Urinary bladder (tissue), 4 donors: Measurements from ENCODE around the gene PPARA. TPM values are rescaled to one million over a fixed set of nuclear protein-coding genes. Genes with fewer than 3 reads are reported as not detected.
A peak's percentile ranks its signal among the peaks of the same experiment; 100 is the strongest.
"Not testable (repeated sequence)": the region's sequence is repeated elsewhere in the genome, so short reads cannot be mapped to it uniquely, and the experiment has no call there.

Experiments used
- DNase-seq: peaks from one replicate; pipeline ENCODE4 v3.0.0-alpha.2; 2015; ENCODE audit errors: extremely low spot score
- H3K27ac ChIP-seq: one replicate; pipeline ENCODE4 v1.5.1; 2013; ENCODE audit warnings: low read depth, mild to moderate bottlenecking, moderate library complexity
- H3K36me3 ChIP-seq: one replicate; pipeline ENCODE4 v1.6.1; 2013; ENCODE audit warnings: mild to moderate bottlenecking, moderate library complexity; ENCODE audit not compliant: insufficient read depth
- H3K4me1 ChIP-seq: one replicate; pipeline ENCODE4 v1.6.1; 2013; ENCODE audit warnings: mild to moderate bottlenecking, moderate library complexity; ENCODE audit not compliant: insufficient read depth
- H3K4me3 ChIP-seq: one replicate; pipeline ENCODE4 v1.5.1; 2013; ENCODE audit warnings: low read depth, low read length
- WGBS: extraction: QIAGEN DNeasy Blood & Tissue Kit; methylation state at CpG from one replicate; pipeline ENCODE4 v1.1.7; 2013; 5-methylcytosine and 5-hydroxymethylcytosine counted together
- polyA plus RNA-seq: library from polyadenylated mRNA; stranded (reverse); fragments of 200-250 nt; gene quantifications from one replicate; pipeline ENCODE4 v1.2.3, GENCODE V29; 2013
- total RNA-seq: library from RNA; depleted of rRNA; stranded (reverse); fragments of >200 nt; gene quantifications from one replicate; pipeline ENCODE4 v1.2.3, GENCODE V29; 2014
- donor health status: healthy with polysubstance abuse.
- donor health status: healthy.

Gene PPARA
- total and polyA plus RNA-seq, 2 donors = 12.5 to 22.8 TPM

DNA sequence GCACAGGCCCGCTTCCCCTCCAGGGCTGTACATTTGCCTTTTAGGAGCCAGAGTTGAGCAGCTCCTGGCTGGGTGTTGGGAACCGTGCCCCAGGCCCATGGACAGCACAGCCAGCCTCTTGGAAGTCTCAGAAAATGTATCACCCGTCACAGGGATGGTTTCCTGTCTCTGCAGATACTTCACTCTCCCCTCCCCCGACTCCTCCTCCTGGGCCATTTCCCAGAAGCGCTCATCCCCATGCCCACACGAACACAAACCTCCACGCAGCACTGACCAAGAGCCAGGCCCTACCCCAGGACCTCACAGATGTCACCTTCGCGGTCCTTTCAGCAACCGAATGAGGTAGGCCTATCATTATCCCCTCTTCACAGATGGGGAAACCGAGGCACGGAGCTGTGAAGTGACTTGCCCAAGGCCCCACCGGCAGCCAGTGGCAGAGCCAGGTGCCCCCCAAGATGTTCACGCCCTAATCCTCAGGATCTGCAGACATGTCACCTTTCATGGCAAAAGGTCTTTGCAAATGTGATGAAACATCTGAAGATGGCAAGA is 13.0 kb upstream of the PPARA start:
- H3K27ac ChIP-seq = no peak overlapping the region
- no peaks in the 10 kb centered on the region for H3K4me1 ChIP-seq
- no peak for DNase-seq
- no peak overlapping the region for H3K4me3 ChIP-seq
- WGBS = 85% methylated on average over 14 of the region's 14 CpGs
- H3K36me3 ChIP-seq = no peaks in the 10 kb centered on the region

- 90% methylated on average over 14 of the region's 14 CpGs for WGBS
- H3K27ac ChIP-seq = no peak overlapping the region
- H3K36me3 ChIP-seq = no peaks in the 10 kb centered on the region
- no peaks in the 10 kb centered on the region for H3K4me1 ChIP-seq
- DNase-seq = no peak
- H3K4me3 ChIP-seq = no peak overlapping the region
Measured at GRCh38 chr22:46138058-46138797, 12.1 kb upstream of the PPARA start.

- H3K4me3 ChIP-seq, H3K4me1 ChIP-seq, H3K27ac ChIP-seq, DNase-seq, H3K36me3 ChIP-seq: not testable (repeated sequence)
- 34% methylated on average over 9 of the region's 9 CpGs for WGBS
Measured at GRCh38 chr22:46139417-46139816, 10.9 kb upstream of the PPARA start.

DNA sequence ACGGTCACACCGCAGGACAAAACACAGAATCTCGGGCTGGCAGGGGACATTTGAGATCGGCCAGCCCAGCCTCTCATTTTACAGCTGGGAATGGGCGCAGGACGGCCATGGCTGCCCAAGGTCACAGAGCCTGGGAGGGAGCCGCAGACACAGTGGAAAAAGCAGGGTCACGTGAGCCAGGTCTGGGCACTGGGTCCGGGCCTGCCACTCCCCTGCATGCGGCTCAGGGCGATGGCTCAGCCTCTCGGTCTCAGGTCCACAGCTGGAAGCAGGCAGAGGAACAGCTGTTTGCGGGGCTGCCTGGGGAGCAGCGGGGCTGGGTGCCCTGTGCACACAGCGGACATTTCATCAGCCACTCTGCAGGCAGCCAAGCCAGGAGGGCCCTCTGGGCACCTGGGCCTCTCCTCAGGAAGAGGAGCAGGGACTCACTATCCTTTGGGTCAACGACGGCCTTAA is 10.4 kb upstream of the PPARA start:
- no peaks in the 10 kb centered on the region for H3K4me1 ChIP-seq
- WGBS = 59% methylated on average over 17 of the region's 17 CpGs
- peak overlapping the region; percentile 14 for H3K27ac ChIP-seq
- H3K4me3 ChIP-seq = no peak overlapping the region
- no peaks in the 10 kb centered on the region for H3K36me3 ChIP-seq
- no peak for DNase-seq

- Histone ChIP-seq H3K4me3 (no peak overlapping the region), H3K4me1 (no peaks in the 10 kb centered on the region), H3K27ac (no peak overlapping the region), H3K36me3 (no peaks in the 10 kb centered on the region)
- no peak for DNase-seq
- WGBS = 89% methylated on average over 16 of the region's 16 CpGs
Measured at GRCh38 chr22:46140989-46141928, 9.1 kb upstream of the PPARA start.

- Histone ChIP-seq H3K36me3 (no peaks in the 10 kb centered on the region), H3K4me3 (no peak overlapping the region), H3K4me1 (no peaks in the 10 kb centered on the region), H3K27ac (no peak overlapping the region)
- 82% methylated on average over 14 of the region's 14 CpGs for WGBS
- DNase-seq = no peak
Measured at GRCh38 chr22:46142548-46143490, 7.5 kb upstream of the PPARA start.

GRCh38 chr22:46143491-46144147 is 6.7 kb upstream of the PPARA start:
- H3K36me3 ChIP-seq = no peaks in the 10 kb centered on the region
- no peak overlapping the region for H3K4me3 ChIP-seq
- no peaks in the 10 kb centered on the region for H3K4me1 ChIP-seq
- WGBS = 81% methylated on average over 8 of the region's 8 CpGs
- no peak for DNase-seq
- H3K27ac ChIP-seq = no peak overlapping the region

- no peaks in the 10 kb centered on the region for H3K36me3 ChIP-seq
- H3K4me3 ChIP-seq = no peak overlapping the region
- no peaks in the 10 kb centered on the region for H3K4me1 ChIP-seq
- DNase-seq = no peak
- H3K27ac ChIP-seq = no peak overlapping the region
- WGBS = 82% methylated on average over 14 of the region's 14 CpGs
Measured at GRCh38 chr22:46145361-46145851, 4.9 kb upstream of the PPARA start.

- DNase-seq = no peak
- no peaks in the 10 kb centered on the region for H3K36me3 ChIP-seq
- 90% methylated on average over 11 of the region's 11 CpGs for WGBS
- no peaks in the 10 kb centered on the region for H3K4me1 ChIP-seq
- H3K4me3 ChIP-seq = no peak overlapping the region
- no peak overlapping the region for H3K27ac ChIP-seq
Measured at GRCh38 chr22:46145896-46146295, 4.4 kb upstream of the PPARA start.

DNA sequence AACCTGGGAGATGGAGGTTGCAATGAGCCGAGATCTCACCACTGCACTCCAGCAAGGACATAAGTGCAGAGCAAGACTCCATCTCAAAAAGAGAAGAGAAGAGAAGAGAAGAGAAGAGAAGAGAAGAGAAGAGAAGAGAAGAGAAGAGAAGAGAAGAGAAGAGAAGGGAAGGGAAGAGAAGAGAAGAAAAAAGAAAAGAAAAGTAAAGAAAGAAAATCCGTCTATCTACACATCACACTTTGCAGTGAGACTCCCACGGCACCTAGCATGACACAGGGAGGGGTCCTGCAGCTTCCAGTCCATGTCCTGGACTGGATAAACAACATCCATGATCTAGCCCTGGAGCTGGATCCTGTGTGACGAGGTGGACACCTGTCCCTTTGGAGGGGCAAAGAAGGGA is 4.0 kb upstream of the PPARA start:
- H3K4me3 ChIP-seq = no peak overlapping the region
- H3K4me1 ChIP-seq = no peaks in the 10 kb centered on the region
- 83% methylated on average over 4 of the region's 4 CpGs for WGBS
- no peak for DNase-seq
- no peaks in the 10 kb centered on the region for H3K36me3 ChIP-seq
- H3K27ac ChIP-seq = no peak overlapping the region

DNA sequence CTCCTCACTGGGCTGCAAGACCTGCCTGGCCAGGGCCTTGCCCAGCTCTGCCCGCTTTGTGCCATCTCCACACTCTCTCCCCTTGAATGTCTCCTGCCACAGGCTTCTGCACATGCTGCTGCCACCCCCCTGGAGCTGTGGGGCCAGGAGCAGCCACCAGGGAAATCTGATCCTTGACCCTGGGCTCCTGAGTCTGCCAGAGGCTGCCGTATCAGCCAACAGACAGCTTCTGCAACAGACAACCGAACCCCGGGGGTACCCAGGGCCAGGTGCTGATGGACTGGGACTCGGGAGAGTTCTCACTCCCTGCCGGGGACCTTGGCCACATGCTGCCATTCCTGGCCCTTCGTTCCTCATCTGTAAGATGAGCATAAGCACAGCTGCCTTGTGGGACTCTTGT is 3.3 kb upstream of the PPARA start:
- H3K36me3 ChIP-seq = no peaks in the 10 kb centered on the region
- no peak overlapping the region for H3K4me3 ChIP-seq
- WGBS = 63% methylated on average over 7 of the region's 7 CpGs
- no peaks in the 10 kb centered on the region for H3K4me1 ChIP-seq
- H3K27ac ChIP-seq = no peak overlapping the region
- no peak for DNase-seq

DNA sequence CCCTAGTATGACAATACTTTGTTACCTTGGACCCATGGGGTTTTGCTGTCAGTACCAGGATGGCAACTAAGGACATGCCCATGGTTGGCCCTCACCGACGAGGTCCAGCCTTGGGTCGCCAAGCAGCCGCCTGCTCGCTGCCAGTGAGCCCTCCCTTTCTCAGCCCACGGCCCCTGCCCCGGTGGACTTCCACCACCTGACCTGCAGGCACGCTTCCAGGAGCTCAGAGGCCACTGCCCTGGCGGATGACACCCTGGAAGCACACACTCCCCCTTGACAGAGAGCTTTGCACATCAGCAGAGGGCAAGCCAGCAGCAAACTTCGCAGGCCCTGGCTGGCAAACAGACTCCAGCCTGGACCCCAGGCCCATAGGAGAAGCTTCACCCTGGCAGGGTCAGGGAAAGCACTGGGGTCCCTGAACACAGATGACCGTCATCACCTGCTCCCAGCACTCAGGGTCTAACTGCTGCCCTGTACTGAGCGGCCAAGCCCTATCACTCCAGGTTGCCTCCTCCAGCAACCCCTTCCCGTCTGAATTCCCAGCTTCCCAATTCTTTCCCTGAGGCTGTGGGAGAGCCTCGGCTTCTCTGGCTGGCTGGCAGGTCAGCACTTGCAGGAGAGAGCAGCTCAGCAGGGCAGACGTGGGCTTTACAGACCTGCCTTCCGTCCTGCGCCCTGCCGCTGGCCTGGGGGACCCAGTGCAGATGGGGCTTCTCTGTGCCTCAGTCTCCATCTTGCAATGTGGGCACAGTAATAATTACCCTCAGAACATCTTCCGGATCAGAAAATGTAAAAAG is 2.7 kb upstream of the PPARA start:
- H3K27ac ChIP-seq = no peak overlapping the region
- WGBS = 43% methylated on average over 19 of the region's 19 CpGs
- no peaks in the 10 kb centered on the region for H3K36me3 ChIP-seq
- no peak overlapping the region for H3K4me3 ChIP-seq
- no peaks in the 10 kb centered on the region for H3K4me1 ChIP-seq
- no peak for DNase-seq
